ENCODE measurements around the gene DCTN1.

DNA sequence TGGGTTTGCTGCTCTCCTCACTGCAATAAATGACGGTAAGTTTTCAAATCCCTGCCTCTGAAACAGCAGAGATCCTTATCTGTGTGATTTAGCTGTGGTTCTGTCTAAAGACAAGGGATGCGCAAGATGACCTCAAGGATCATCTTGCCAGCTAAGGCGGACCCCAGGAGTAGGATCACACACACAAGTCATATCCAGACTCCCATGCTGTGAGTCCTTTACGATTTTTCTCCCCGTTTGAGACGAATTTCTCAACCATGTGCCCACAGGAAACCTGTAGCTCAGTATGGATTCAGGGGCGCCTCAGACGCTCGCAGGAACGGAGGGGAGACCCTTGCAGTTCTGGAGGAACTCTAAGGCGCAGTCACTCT lies 11.1 kb upstream of the DCTN1 start:
- TF ChIP-seq, protein P1, sequence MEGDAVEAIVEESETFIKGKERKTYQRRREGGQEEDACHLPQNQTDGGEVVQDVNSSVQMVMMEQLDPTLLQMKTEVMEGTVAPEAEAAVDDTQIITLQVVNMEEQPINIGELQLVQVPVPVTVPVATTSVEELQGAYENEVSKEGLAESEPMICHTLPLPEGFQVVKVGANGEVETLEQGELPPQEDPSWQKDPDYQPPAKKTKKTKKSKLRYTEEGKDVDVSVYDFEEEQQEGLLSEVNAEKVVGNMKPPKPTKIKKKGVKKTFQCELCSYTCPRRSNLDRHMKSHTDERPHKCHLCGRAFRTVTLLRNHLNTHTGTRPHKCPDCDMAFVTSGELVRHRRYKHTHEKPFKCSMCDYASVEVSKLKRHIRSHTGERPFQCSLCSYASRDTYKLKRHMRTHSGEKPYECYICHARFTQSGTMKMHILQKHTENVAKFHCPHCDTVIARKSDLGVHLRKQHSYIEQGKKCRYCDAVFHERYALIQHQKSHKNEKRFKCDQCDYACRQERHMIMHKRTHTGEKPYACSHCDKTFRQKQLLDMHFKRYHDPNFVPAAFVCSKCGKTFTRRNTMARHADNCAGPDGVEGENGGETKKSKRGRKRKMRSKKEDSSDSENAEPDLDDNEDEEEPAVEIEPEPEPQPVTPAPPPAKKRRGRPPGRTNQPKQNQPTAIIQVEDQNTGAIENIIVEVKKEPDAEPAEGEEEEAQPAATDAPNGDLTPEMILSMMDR (conservative IDR thresholded peaks at IDR 0.05 in 1 of 2, IDR thresholded peaks at IDR 0.05 in 1 of 2; ENCODE audit: extremely low read depth in 1 of 2, insufficient read depth in 1 of 2, low read depth in 1 of 2, low read length in 2 of 2): no peak
- no peak for TF ChIP-seq EZH2 (IDR thresholded peaks at IDR 0.05; ENCODE audit: borderline replicate concordance, low read length)

Data from mammary epithelial cell (primary cell).